HG02759 (cell line): ENCODE data around the gene DGCR6L.
A peak's percentile ranks its signal among the peaks of the same experiment; 100 is the strongest.
"Not testable (repeated sequence)": the region's sequence is repeated elsewhere in the genome, so short reads cannot be mapped to it uniquely, and the experiment has no call there.

ENCODE experiments used
- ATAC-seq: cut with Tn5 transposase; IDR thresholded peaks from one replicate; pipeline ENCODE4 v1.9.1; 2021; ENCODE audit warnings: mild to moderate bottlenecking, moderate library complexity; ENCODE audit not compliant: unreplicated experiment

The DGCR6L gene

GRCh38 chr22:20277936-20278635 is 41.8 kb downstream of the DGCR6L start:
- ATAC-seq = not testable (repeated sequence)

GRCh38 chr22:20276468-20276867 is 43.4 kb downstream of the DGCR6L start:
- no peak for ATAC-seq

DNA sequence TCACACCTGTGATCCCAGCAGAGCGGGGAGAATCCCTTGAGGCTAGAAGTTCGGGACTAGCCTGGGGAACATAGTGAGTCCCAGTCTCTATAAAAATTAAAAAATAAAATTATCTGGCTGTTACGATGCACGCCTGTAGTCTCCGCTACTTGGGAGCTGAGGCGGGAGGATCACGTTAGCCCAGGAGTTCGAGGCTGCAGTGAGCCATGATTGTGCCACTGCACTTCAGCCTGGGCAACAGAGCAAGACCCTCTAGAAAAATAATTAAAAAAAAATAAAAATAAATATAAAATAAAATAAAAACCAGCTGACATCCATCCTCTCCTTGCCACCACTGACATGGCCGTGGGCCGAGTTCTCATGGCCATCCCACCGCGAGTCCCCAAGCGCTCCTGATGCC is 44.0 kb downstream of the DGCR6L start:
- ATAC-seq = no peak

DNA sequence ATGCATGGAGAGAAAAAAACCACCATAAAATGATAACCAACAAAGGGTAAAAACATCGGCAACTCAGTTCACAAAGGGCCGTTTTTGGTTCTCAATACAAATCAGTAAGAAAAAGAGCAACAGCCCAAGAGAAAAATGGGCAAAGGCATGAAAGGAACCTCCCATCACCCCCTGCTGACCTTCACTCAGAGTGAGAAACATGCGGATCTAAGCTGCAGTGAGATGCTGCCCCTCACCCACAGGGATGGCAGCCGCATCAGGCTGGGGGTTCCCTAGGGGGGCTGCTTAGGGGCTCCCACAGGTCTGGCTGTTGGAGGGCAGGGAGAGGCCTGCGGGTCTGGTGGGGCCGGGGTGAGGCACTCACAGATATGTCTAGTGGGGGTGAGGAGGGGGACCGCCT is 44.5 kb downstream of the DGCR6L start:
- not testable (repeated sequence) for ATAC-seq

- not testable (repeated sequence) for ATAC-seq
Measured at GRCh38 chr22:20274374-20274773, 45.5 kb downstream of the DGCR6L start.

GRCh38 chr22:20273758-20274181 is 46.1 kb downstream of the DGCR6L start:
- no peak for ATAC-seq

DNA sequence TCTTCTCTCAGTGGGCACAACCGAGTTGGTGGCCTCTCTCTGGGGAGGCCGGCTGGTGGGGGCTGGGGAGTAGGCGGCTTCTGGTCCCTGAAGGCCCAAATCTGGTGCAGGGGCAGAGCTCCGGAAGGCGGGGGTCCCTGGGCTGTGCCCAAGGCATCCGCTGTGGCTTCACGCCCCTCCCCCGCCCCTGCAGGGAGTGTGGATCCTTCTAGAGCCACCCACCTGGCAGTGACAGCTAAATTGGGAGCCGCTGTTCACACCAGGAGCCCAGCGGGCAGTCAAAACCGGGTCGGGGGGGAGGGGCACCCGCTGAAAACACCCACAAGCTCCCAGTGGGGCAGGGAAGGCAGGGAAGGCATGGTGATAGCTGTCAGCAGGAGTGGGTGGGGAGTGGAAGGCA is 47.2 kb downstream of the DGCR6L start:
- ATAC-seq = no peak

GRCh38 chr22:20272174-20272573 is 47.7 kb downstream of the DGCR6L start:
- no peak for ATAC-seq

DNA sequence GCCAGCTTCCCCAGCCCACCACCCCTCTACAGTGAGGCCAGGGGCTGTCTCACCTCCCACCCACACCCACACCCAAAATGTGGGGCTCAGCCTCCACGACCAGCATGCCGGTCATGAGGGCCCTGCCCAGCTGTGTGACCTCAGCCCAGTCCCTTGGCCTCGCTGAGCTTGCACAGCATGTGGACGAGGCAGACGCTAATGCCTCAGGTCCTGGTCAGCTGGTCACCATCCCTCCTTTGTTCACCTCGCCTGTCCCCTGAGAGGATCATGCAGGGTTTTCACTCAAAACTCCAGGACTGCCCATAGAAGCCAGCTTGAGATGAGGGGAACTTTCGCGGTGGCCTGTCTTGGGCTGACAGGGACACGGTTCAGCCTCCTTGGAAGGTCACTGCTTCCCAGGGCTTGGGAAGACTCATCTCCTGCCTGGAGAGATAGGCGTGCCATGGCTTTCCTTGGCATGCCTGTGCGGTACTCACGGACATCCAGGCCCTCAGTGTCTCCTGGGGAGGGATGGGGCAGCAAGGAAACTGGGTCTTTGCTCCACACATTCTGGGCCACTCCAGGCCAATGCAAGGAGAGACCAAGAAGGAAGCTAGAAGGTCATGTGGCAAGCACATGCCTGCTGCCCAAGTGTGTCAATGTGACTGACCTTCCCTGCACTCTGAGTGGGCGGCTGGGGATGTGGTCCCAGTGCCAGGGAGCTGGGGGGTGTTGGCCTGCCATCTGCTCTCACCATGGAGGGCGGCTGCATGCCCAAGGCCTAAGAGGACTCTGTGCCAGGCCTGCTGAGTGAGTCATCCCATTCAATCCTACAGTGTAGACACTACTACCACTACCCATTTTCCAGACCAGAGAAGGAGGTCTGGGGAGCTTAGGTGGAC is 48.5 kb downstream of the DGCR6L start:
- no peak for ATAC-seq

GRCh38 chr22:20270190-20271113 is 49.4 kb downstream of the DGCR6L start:
- ATAC-seq = not testable (repeated sequence)

GRCh38 chr22:20269673-20270072 is 50.2 kb downstream of the DGCR6L start:
- ATAC-seq = not testable (repeated sequence)

GRCh38 chr22:20269201-20269600 is 50.7 kb downstream of the DGCR6L start:
- not testable (repeated sequence) for ATAC-seq

DNA sequence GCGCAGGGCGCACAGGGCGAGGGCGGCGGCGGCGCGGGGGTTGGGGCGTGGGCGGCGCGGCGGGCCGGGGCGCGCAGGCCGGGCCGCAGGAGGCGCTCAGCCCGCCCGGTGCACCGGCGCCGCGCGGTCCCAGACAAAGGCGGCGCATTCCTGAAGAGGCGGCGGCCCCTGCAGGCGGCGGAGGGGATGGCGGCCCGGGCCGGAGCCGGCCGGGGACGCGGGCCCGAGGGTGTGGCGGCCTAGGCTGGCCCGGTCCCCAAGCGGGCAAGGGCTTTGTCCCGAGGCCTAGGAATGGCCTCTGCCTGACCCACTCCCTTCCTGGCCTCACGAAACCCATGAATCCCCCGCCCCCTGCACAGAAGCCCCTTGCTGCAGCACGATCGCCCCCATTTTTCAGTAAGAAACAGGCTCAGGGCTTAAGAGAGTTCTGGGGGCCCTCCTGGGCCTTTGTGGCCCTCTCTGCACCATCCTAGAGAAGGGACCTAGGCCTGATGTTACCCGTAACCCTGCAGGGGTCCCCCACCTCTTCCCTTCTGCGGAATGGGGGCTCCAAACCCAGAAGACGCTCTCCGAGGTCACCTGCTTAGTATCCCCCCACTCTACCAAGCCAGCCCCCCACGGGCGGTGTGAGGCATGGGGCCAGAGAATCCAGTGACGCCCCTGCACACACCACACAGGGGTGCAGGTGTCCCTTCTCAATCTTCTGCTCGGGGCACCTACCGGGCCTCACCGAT is 51.4 kb downstream of the DGCR6L start, which contains the start of gene RTN4R:
Gene RTN4R (minus strand): TSS at position 40 of the 734 bp plus-strand sequence. CDS start 226 bp downstream, outside the sequence.
- ATAC-seq = peak; percentile 72

DNA sequence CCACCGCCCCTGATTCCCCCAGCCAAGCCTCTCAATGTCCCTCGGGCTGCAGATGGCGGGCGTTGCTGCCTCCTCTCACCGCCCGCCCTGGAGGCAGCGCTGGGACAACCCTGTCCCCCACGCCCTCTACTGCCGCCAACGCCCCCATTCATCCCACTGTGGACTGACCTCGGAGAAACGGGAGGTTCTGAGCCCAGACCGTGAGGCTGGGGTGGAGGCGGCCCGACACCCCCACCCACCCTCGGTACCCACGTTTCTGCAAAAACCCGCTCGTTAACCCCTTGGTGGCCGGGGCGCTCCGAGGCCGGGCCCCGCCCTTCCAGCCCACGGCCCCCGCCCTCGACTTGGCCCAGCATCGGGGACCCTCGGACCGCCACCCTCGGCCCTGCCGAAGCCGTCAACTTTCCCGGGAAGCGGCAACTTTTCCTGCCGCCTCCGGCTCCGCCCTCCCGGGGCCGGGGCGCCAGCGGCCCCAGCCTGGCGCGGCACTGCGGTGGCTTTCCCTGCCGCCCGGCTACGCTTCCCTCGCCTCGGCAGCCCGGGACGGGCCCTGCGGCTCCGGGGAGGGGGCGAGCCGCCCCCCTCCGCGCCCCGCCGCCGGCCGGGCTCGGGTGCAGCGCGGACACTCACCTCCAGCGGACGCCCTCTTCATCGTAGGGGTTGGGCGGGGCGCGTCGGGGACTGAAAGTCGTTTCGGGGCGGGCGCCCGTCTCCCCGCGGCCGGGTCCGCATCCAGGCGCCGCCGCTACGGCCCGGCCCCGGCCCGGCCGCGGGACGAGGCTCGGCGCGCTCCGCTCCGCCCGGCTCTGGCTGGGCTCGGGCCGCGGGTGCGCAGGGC is 52.2 kb downstream of the DGCR6L start:
- ATAC-seq = peak; percentile 36

- ATAC-seq = not testable (repeated sequence)
Measured at GRCh38 chr22:20266667-20267440, 53.0 kb downstream of the DGCR6L start.

GRCh38 chr22:20265772-20266666 is 53.8 kb downstream of the DGCR6L start:
- ATAC-seq = not testable (repeated sequence)
